K562 (cell line): ENCODE measurements around the gene LTA. TPM values are rescaled to one million over a fixed set of nuclear protein-coding genes. Genes with fewer than 3 reads are reported as not detected.

Source experiments
- BHLHE40 ChIP-seq: IDR thresholded peaks from 2 replicates; pipeline ENCODE4 v1.6.1; 2011; ENCODE audit warnings: low read length, improper control_type of control experiment
- CCAR2 ChIP-seq: fragments of 200-400 bp; formaldehyde crosslinking; IDR thresholded peaks from 2 replicates; pipeline ENCODE4 v1.6.1; 2017; ENCODE audit warnings: mild to moderate bottlenecking, low read depth, low read length
- CHD1 ChIP-seq: fragments of 200-600 bp; sonication (generic); IDR thresholded peaks from one replicate; pipeline ENCODE4 v1.6.1; 2012; ENCODE audit warnings: mild to moderate bottlenecking, moderate library complexity, low read length, inconsistent platforms
- ELF1 ChIP-seq: fragments of 200-800 bp; sonication (Bioruptor generic); IDR thresholded peaks from 2 replicates; pipeline ENCODE4 v1.6.1; 2016; ENCODE audit warnings: missing genetic modification characterization, missing compliant biosample characterization
- FOXP1 ChIP-seq: sonication (generic); formaldehyde crosslinking; IDR thresholded peaks from 2 replicates; pipeline ENCODE4 v1.8.0; 2022; ENCODE audit warnings: mild to moderate bottlenecking, missing genetic modification reagents
- POLR2A ChIP-seq: fragments of 450-650 bp; conservative IDR thresholded peaks from 2 replicates; pipeline ENCODE4 v1.6.1; 2016
- SMC3 ChIP-seq: conservative IDR thresholded peaks from 2 replicates; pipeline ENCODE4 v1.6.1; 2011; ENCODE audit warnings: low read depth, low read length, improper control_type of control experiment; ENCODE audit not compliant: insufficient read depth
- TAF1 ChIP-seq: IDR thresholded peaks from 2 replicates; pipeline ENCODE4 v1.6.1; 2011; ENCODE audit warnings: mild to moderate bottlenecking, low read length, moderate library complexity; ENCODE audit not compliant: insufficient read depth, control insufficient read depth, severe bottlenecking; ENCODE audit errors: extremely low read depth
- TEAD4 ChIP-seq, 2 experiments: sonication (generic) in 1 of 2; formaldehyde crosslinking in 1 of 2; IDR thresholded peaks; 2 replicates each; pipeline versions ENCODE4 v1.6.1 to v1.8.0; 2012 to 2022; ENCODE audit warnings: borderline replicate concordance in 1 of 2, inconsistent platforms in 1 of 2, low read length in 1 of 2, mild to moderate bottlenecking in 1 of 2, missing genetic modification reagents in 1 of 2
- ZBTB40 ChIP-seq, 2 experiments: fragments of 450-650 bp in 1 of 2; sonication (generic) in 1 of 2; formaldehyde crosslinking in 1 of 2; IDR thresholded peaks; 2 replicates each; pipeline versions ENCODE4 v1.7.1 to v1.9.0; 2016 to 2022; ENCODE audit warnings: inconsistent platforms in 1 of 2, mild to moderate bottlenecking in 1 of 2, missing genetic modification reagents in 1 of 2
- polyA plus RNA-seq, 8 experiments: library from polyadenylated mRNA; depleted of rRNA in 4 of 8; stranded (reverse) in 5 of 8; unstranded in 3 of 8; fragments of >200 nt; fragmentation: Nextera tagmentation in 2 of 8; fragmentation: Illumina TruSeq in 1 of 8; extraction: Ambion mirVana in 2 of 8; extraction: Trizol in 1 of 8; gene quantifications; 2 replicates each; pipeline versions ENCODE4 v1.2.1 to v1.2.3, GENCODE V29; 2011 to 2014; ENCODE audit warnings: inconsistent platforms in 1 of 8, missing spikeins in 1 of 8
- total RNA-seq, 7 experiments: library from RNA; depleted of rRNA in 6 of 7; stranded (reverse); fragments of >200 nt in 6 of 7; fragmentation: Illumina TruSeq in 2 of 7; extraction: Trizol in 2 of 7; gene quantifications; 2 replicates each; pipeline versions ENCODE4 v1.2.1 to v1.2.3, GENCODE V29; 2011 to 2021; ENCODE audit warnings: low replicate concordance in 1 of 7
- TF ChIP-seq, protein P1 (sequence below), 2 experiments: fragments of 450-650 bp; IDR thresholded peaks; 2 replicates each; pipeline ENCODE4 v1.6.1; 2016
- TF ChIP-seq, protein P2 (sequence below), 2 experiments: fragments of 450-650 bp in 1 of 2; IDR thresholded peaks; 2 replicates each; pipeline ENCODE4 v1.6.1; 2011 to 2017; ENCODE audit warnings: low read depth in 2 of 2, antibody characterized with exemption in 1 of 2, borderline replicate concordance in 1 of 2, low read length in 1 of 2, mild to moderate bottlenecking in 1 of 2, mixed read lengths in 1 of 2; ENCODE audit not compliant: control insufficient read depth in 1 of 2

Gene LTA
- total and polyA plus RNA-seq, 9 of the 15 experiments (the other 6 are each of a cell fraction or from before 2014, with no cell fraction given) = 0.80 TPM; not detected in 8

- TF ChIP-seq ZBTB40 (IDR thresholded peaks at IDR 0.05) (peak; percentile 60; the same call in 1 of the 2 replicates), ZBTB40 (CRISPR knock-in tag; IDR thresholded peaks at IDR 0.05) (no peak), CCAR2 (no peak), ELF1 (no peak), CHD1 (peak; percentile 54), TAF1 (peak; percentile 68), SMC3 (peak; percentile 83), POLR2A (peak; percentile 81), FOXP1 (CRISPR knock-in tag) (0 out of 2 replicates have a peak, but pooled peaks have one; percentile 62), BHLHE40 (peak; percentile 74), TEAD4 (IDR thresholded peaks at IDR 0.05; ENCODE audit: low read length) (peak; percentile 23; the same call in 1 of the 2 replicates), TEAD4 (CRISPR knock-in tag; IDR thresholded peaks at IDR 0.05; ENCODE audit: borderline replicate concordance) (no peak)
- TF ChIP-seq, protein P1, sequence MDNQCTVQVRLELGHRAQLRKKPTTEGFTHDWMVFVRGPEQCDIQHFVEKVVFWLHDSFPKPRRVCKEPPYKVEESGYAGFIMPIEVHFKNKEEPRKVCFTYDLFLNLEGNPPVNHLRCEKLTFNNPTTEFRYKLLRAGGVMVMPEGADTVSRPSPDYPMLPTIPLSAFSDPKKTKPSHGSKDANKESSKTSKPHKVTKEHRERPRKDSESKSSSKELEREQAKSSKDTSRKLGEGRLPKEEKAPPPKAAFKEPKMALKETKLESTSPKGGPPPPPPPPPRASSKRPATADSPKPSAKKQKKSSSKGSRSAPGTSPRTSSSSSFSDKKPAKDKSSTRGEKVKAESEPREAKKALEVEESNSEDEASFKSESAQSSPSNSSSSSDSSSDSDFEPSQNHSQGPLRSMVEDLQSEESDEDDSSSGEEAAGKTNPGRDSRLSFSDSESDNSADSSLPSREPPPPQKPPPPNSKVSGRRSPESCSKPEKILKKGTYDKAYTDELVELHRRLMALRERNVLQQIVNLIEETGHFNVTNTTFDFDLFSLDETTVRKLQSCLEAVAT (IDR thresholded peaks at IDR 0.05) = peak; percentile 26 to 45; a peak in 1 of 4 replicates
- TF ChIP-seq, protein P2, sequence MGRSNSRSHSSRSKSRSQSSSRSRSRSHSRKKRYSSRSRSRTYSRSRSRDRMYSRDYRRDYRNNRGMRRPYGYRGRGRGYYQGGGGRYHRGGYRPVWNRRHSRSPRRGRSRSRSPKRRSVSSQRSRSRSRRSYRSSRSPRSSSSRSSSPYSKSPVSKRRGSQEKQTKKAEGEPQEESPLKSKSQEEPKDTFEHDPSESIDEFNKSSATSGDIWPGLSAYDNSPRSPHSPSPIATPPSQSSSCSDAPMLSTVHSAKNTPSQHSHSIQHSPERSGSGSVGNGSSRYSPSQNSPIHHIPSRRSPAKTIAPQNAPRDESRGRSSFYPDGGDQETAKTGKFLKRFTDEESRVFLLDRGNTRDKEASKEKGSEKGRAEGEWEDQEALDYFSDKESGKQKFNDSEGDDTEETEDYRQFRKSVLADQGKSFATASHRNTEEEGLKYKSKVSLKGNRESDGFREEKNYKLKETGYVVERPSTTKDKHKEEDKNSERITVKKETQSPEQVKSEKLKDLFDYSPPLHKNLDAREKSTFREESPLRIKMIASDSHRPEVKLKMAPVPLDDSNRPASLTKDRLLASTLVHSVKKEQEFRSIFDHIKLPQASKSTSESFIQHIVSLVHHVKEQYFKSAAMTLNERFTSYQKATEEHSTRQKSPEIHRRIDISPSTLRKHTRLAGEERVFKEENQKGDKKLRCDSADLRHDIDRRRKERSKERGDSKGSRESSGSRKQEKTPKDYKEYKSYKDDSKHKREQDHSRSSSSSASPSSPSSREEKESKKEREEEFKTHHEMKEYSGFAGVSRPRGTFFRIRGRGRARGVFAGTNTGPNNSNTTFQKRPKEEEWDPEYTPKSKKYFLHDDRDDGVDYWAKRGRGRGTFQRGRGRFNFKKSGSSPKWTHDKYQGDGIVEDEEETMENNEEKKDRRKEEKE (IDR thresholded peaks at IDR 0.05; ENCODE audit: borderline replicate concordance in 1 of 2, control insufficient read depth in 1 of 2, low read depth in 2 of 2, low read length in 1 of 2) = 0 out of 4 replicates have a peak, but pooled peaks of 1 of the 2 experiments have one; percentile 44
Observed at GRCh38 chr6:31580807-31581433, 8.8 kb downstream of the LTA start (continued).
